Activated CD4-positive, alpha-beta T cell treated with anti-CD3 and anti-CD28 coated beads, Interleukin-10, Interleukin-2, amounts not matched to agents 100 ng/mL and 50 ng/mL, durations not matched to agents 16 hours and 8 hours (primary cell): ENCODE data around the gene EFCAB11.

ENCODE experiments used
- DNase-seq: peaks from one replicate; pipeline ENCODE4 v3.0.0-alpha.2; 2020

EFCAB11 gene

GRCh38 chr14:89811954-89812575 lies 142.5 kb downstream of the EFCAB11 start:
- DNase-seq, result no peak

GRCh38 chr14:89810101-89810500 lies 144.4 kb downstream of the EFCAB11 start:
- DNase-seq, result no peak

DNA sequence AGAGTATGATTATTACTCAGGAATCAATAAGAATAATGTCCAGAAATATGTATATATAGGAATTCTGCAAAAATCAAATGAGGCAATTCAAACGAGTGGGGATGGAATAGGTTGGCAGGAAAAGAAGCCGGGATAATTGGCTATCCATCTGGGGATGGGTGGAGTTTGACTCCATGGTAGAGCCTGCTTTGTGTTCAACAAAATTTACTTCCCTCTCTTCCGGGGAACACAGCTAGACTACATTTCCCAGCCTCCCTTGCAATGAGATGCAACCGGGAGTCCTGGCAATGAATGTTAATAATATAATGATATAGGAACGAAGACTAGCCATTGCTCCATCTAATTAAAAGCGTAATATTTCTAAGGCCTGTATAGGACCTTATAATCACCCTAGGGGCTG lies 146.6 kb downstream of the EFCAB11 start:
- DNase-seq, result no peak

- no peak for DNase-seq
These were observed 147.4 kb downstream of the EFCAB11 start for GRCh38 chr14:89807151-89807550.

- DNase-seq, result no peak
These were observed 148.1 kb downstream of the EFCAB11 start for GRCh38 chr14:89806451-89806850.

GRCh38 chr14:89805501-89805900 lies 149.0 kb downstream of the EFCAB11 start:
- no peak for DNase-seq

DNA sequence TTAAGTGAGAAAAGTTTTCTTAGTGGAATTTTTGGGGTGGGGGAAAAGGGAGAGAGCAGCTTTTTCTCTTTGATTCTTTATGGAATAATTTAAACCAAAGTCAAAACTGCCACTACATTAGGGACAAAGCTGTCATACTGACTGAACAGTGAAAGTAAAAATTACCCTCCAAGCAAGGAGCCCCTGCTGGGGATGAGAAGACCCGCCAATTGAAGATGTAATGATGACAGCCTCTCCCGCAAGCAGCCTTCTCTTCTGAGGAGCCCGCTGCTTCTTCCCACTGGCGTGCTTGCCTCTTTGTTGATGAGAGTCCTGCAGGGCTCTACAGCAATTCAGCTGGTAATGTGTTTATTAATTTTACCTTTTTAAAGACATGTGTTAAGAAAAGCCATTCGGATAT lies 151.0 kb downstream of the EFCAB11 start:
- no peak for DNase-seq

DNA sequence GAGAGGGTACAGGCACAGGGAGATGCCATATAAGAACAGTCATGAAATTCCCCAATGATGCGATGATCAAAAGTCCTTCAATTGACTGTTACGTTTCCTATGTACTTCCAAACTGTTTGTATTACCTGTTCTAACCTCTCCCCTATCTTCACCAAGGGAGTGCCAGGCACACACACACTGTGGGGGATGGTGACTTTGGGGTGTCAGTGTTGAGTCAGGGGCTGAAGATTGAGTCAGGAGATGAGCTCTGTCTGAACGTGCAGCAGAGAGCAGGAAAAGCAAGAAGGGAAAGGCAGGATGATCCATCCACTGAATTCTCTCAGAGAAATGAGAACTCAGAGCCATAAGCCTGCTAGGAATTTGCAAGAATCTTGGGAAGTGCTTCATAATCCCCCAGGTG lies 153.4 kb downstream of the EFCAB11 start:
- no peak for DNase-seq

GRCh38 chr14:89798212-89798773 lies 156.2 kb downstream of the EFCAB11 start:
- DNase-seq, result no peak

GRCh38 chr14:89797148-89797547 lies 157.4 kb downstream of the EFCAB11 start:
- DNase-seq, result no peak

- no peak for DNase-seq
These were observed 160.4 kb downstream of the EFCAB11 start for GRCh38 chr14:89794096-89794495.

DNA sequence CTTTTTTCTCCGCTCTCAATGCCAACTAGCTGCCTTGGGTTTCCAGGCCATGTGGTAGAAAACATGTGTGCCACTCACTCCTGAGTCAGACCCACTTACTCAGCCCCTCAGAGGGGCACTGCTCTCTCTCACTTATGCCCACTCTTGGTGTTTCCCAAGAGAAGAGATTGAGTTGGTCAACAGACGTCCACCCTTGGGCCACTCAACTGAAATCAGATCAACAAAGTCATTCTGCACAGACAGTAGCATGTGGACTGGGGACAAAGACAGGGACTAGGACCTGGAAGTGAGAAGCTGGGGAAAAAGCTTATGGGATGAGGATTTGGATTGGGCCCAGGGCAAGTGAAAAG lies 161.2 kb downstream of the EFCAB11 start:
- no peak for DNase-seq

GRCh38 chr14:89792489-89793366 lies 161.8 kb downstream of the EFCAB11 start:
- DNase-seq, result no peak

GRCh38 chr14:89787525-89787924 lies 167.0 kb downstream of the EFCAB11 start:
- no peak for DNase-seq

DNA sequence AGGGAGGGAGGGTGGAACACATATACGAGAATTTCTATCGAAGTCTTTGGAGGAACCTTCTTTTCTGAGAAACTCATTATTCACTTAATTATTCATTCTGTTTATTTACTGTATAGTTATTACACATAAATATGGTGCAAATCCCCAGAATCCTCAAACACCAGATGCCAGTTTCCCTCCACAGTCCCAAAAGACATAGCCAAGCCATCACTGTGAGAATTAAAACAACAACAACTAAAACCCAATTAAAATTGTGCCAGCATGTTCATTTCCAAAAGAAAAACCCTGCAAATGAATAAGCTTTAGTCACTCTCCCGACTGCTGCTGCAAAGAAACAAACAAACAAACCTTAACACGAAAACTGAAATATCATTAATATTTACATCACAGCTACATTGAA lies 173.5 kb downstream of the EFCAB11 start:
- DNase-seq, result no peak

GRCh38 chr14:89779707-89780106 lies 174.8 kb downstream of the EFCAB11 start:
- no peak for DNase-seq

- no peak for DNase-seq
These were observed 178.6 kb downstream of the EFCAB11 start for GRCh38 chr14:89775946-89776345.

DNA sequence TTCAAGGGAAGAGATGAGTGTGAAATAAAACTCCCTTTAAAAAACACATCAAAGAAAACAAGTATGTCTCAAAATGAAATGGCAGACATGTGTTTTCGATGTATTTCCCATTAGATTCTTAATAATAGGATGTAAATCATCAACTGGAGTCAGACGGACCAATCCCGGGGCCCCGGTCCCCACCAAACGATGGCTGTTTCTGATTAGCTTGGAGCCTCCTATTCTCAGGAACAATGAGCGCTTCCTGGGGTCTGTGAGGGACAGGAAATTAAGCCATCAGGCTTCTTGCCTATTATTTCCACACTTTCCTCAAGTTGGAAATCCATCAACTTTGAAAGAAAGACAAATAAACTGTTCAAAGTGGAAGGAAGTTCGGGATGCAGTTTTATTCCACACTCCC lies 179.4 kb downstream of the EFCAB11 start:
- no peak for DNase-seq

DNA sequence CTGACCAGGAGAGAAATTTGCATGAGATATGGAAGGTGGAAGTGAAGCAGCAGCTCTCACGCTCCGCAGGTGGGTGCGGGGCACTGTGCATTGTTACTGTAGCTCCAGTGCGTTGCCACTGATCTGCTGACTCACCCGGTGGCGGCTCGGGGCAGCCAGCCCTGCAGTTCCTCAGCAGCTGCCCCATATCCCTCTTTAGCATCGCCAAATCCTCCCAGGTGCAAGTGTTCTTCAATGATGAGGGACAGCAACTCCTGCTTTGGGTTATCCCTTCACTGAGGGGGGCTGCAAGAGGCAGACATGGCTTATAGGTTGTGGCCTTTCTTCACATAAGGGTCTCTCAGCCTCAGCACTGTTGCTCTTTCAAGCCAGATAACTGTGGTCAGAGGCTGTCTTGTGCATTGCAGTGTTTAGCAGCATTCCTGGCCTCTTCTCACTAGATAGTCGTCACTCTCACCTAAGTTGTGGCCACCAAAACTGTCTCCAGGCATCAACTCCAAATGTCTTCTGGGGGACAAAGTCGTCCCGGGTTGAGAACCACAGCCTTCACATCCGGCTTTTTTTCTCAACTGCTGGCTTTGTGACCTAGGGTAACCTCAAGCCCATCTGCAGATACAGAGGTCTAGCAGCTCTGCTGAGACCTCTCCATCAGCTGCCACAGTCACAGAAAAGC lies 180.8 kb downstream of the EFCAB11 start:
- DNase-seq, result peak; percentile 63

GRCh38 chr14:89773151-89773550 lies 181.4 kb downstream of the EFCAB11 start:
- DNase-seq, result no peak

- DNase-seq, result no peak
These were observed 183.3 kb downstream of the EFCAB11 start for GRCh38 chr14:89771251-89771650.

GRCh38 chr14:89767861-89768268 lies 186.7 kb downstream of the EFCAB11 start:
- DNase-seq, result peak; percentile 74

GRCh38 chr14:89767131-89767530 lies 187.4 kb downstream of the EFCAB11 start:
- no peak for DNase-seq

DNA sequence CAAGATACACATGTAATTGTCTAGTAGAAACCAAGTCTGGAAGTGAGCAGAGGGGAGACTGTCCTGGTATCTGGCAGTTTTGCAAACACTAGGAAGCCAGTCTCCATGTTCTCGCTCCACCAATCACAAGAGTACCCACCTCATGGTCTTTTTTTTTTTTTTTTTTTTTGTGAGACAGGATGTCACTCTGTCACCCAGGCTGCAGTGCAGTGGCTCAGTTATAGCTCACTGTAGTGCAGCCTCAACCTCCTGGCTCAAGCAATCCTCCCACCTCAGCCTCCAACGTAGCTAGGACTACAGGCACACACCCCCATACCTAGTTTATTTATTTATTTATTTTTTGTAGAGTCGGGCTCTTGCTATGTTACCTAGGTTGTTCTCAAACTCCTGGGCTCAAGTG lies 189.2 kb downstream of the EFCAB11 start:
- DNase-seq, result no peak
